Thymus (tissue), 11 donors: ENCODE data around the gene PDK2. TPM values are rescaled to one million over a fixed set of nuclear protein-coding genes. Genes with fewer than 3 reads are reported as not detected.

Source experiments
- DNase-seq, 9 donors: peaks; one replicate each; pipeline ENCODE4 v3.0.0-alpha.2; 2013; ENCODE audit warnings: low spot score in 9 of 9, low read depth in 6 of 9, missing footprints in 1 of 9
- H3K27ac ChIP-seq, 2 donors: one replicate each; pipeline ENCODE4 v1.5.1; 2013; ENCODE audit warnings: control low read depth in 1 of 2, low read depth in 1 of 2, low read length in 1 of 2, mild to moderate bottlenecking in 1 of 2, moderate library complexity in 1 of 2
- H3K27me3 ChIP-seq, 2 donors: one replicate each; pipeline ENCODE4 v1.5.1; 2013; ENCODE audit warnings: low read length in 1 of 2; ENCODE audit not compliant: control insufficient read depth in 2 of 2, insufficient read depth in 1 of 2
- H3K36me3 ChIP-seq, 2 donors: one replicate each; pipeline ENCODE4 v1.5.1; 2013; ENCODE audit warnings: low read length in 1 of 2, mild to moderate bottlenecking in 1 of 2, moderate library complexity in 1 of 2; ENCODE audit not compliant: control insufficient read depth in 2 of 2, insufficient read depth in 2 of 2
- H3K4me1 ChIP-seq, 2 donors: one replicate each; pipeline ENCODE4 v1.5.1; 2013; ENCODE audit warnings: low read length in 2 of 2; ENCODE audit not compliant: control insufficient read depth in 2 of 2, insufficient read depth in 2 of 2
- H3K4me3 ChIP-seq, 2 donors: one replicate each; pipeline ENCODE4 v1.5.1; 2013; ENCODE audit warnings: low read length in 2 of 2, control low read depth in 1 of 2, mild to moderate bottlenecking in 1 of 2
- H3K9me3 ChIP-seq, 2 donors: one replicate each; pipeline ENCODE4 v1.5.1; 2013; ENCODE audit warnings: low read length in 1 of 2, mild to moderate bottlenecking in 1 of 2; ENCODE audit not compliant: control insufficient read depth in 2 of 2, insufficient read depth in 1 of 2
- WGBS: extraction: QIAGEN DNeasy Blood & Tissue Kit; methylation state at CpG from one replicate; pipeline ENCODE4 v1.1.7; 2013; 5-methylcytosine and 5-hydroxymethylcytosine counted together
- polyA plus RNA-seq: library from polyadenylated mRNA; stranded (reverse); fragments of 200-250 nt; gene quantifications from one replicate; pipeline ENCODE4 v1.2.3, GENCODE V29; 2013
- total RNA-seq: library from RNA; stranded (reverse); fragments of 120-200 nt; gene quantifications from one replicate; pipeline ENCODE4 v1.2.4, GENCODE V29; 2013
- donor health status: healthy.

PDK2 gene
- total and polyA plus RNA-seq, 2 donors = 10.7 to 14.5 TPM

DNA sequence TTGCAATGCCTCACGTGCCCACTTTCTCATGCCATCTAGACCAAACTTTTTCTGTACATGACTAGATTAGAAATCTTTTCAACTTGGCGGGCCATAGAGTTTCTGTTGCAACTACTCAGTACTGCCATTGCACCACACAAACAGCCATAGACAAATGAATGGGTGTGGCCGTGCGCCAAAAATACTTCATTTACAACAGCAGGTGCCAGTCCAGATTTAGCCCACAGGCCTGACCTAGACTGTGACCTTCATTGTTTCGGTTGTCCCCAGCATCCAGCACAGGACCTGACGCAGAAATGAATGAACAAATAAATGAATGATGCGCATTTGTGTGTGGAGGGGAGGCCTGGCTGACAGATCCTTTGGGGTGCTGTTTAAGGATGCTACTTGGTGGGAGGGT, 14.3 kb upstream of the PDK2 start:
- DNase-seq = no peak
- 95% methylated on average over 7 of the region's 7 CpGs for WGBS
- peaks cover 0 to 4% of the 10 kb centered on the region in 2 donors for H3K9me3 ChIP-seq
- peaks cover 0 to 25% of the 10 kb centered on the region in 2 donors for H3K27me3 ChIP-seq
- H3K4me3 ChIP-seq = no peak overlapping the region
- no peaks in the 10 kb centered on the region for H3K36me3 ChIP-seq
- no peak overlapping the region for H3K27ac ChIP-seq
- peaks cover 0 to 7% of the 10 kb centered on the region in 2 donors for H3K4me1 ChIP-seq

DNA sequence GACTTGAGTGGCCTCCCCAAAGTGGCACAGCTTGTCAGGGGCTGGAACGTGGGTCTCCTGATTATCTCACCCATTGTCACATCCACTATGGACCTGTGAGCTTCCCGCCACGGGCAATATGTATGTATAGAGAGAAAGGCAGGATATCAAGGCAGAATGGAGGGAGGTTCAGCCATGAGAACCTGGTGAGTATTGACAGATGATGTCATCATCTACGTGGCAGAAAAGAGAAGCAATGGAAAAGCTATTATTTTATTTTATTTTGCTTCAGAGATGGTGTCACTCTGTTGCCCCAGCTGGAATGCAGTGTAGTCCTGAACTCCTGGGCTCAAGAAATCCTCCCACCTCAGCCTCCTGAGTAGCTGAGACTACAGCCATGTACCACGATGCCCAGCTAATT, 13.4 kb upstream of the PDK2 start:
- 93% methylated on average over 5 of the region's 5 CpGs for WGBS
- Histone ChIP-seq H3K4me3 (no peak overlapping the region), H3K9me3 (peaks cover 0 to under 1% of the 10 kb centered on the region in 2 donors), H3K27me3 (peaks cover 0 to 16% of the 10 kb centered on the region in 2 donors), H3K36me3 (no peaks in the 10 kb centered on the region), H3K27ac (no peak overlapping the region), H3K4me1 (peaks cover 0 to 5% of the 10 kb centered on the region in 2 donors)
- DNase-seq = no peak

DNA sequence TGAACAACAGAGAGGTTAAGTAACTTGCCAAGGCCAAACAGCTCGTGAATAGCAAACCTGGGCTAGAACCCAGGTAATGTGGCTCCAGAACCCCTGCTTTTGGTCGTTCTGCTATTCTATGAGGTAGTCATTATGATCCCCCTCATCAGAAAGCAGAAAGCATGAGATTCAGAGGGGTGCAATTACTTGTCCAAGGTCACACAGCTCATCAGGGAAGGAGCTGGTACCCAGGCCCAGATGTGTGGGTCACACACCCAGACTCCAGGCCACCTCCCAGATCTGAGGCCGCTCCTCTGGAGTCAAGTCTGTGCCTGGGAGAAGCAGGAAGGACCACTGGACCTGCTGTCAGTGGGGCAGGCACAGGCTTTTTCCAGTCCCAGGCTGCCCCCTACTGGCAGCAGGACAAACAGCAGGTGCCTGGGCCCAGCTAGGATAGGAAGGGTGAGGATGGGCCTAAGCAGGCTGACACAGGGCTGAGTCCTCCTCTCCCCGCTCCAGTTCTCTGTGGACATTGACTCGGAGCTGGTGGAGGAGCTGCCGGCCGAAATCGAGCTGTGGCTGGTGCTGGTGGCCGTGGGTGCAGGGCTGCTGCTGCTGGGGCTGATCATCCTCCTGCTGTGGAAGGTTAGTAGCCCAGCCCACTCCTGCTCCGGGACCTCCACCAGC, 7.8 kb upstream of the PDK2 start:
- WGBS = 63% methylated on average over 10 of the region's 10 CpGs
- no peaks in the 10 kb centered on the region for H3K36me3 ChIP-seq
- H3K27me3 ChIP-seq = peaks cover 0 to 15% of the 10 kb centered on the region in 2 donors
- no peaks in the 10 kb centered on the region for H3K9me3 ChIP-seq
- no peaks in the 10 kb centered on the region for H3K4me1 ChIP-seq
- DNase-seq = peak in 6 of 9 donors; percentile 33 to 82 (median 72)
- no peak overlapping the region for H3K4me3 ChIP-seq
- H3K27ac ChIP-seq = no peak overlapping the region

DNA sequence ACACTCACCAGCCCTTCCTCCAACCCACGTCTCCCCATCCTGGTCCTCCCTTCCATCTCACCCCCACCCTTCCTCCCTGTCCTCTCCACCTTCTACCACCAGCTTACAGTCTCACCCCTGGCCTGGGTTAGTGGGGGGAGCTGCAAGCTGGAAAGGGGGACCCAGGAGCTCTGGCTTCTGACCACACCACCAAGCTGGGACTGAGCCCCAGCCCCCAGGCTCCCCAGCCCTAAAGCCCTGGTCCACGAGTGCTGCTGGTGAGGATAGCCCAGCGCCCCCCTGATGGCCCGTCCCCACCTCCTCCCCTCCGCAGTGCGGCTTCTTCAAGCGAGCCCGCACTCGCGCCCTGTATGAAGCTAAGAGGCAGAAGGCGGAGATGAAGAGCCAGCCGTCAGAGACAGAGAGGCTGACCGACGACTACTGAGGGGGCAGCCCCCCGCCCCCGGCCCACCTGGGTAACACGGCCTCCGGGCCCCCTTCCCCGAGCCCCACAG, 7.2 kb upstream of the PDK2 start:
- H3K27me3 ChIP-seq = peaks cover 0 to 15% of the 10 kb centered on the region in 2 donors
- H3K27ac ChIP-seq = no peak overlapping the region
- no peaks in the 10 kb centered on the region for H3K4me1 ChIP-seq
- H3K4me3 ChIP-seq = no peak overlapping the region
- no peaks in the 10 kb centered on the region for H3K9me3 ChIP-seq
- H3K36me3 ChIP-seq = no peaks in the 10 kb centered on the region
- peak in 1 of 9 donors; percentile 16 for DNase-seq
- WGBS = 94% methylated on average over 19 of the region's 19 CpGs

DNA sequence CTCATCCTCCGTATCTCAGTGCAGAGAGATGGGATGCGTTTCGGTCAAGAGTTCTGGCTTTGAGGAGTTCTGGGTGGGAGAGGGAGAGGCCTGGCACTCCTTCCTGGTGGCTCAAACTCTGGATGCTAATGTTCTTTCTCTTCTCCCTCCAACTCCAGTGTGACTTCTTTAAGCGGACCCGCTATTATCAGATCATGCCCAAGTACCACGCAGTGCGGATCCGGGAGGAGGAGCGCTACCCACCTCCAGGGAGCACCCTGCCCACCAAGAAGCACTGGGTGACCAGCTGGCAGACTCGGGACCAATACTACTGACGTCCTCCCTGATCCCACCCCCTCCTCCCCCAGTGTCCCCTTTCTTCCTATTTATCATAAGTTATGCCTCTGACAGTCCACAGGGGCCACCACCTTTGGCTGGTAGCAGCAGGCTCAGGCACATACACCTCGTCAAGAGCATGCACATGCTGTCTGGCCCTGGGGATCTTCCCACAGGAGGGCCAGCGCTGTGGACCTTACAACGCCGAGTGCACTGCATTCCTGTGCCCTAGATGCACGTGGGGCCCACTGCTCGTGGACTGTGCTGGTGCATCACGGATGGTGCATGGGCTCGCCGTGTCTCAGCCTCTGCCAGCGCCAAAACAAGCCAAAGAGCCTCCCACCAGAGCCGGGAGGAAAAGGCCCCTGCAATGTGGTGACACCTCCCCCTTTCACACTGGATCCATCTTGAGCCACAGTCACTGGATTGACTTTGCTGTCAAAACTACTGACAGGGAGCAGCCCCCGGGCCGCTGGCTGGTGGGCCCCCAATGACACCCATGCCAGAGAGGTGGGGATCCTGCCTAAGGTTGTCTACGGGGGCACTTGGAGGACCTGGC, 6.0 kb upstream of the PDK2 start:
- WGBS = 93% methylated on average over 25 of the region's 25 CpGs
- no peak for DNase-seq
- no peaks in the 10 kb centered on the region for H3K4me1 ChIP-seq
- H3K4me3 ChIP-seq = no peak overlapping the region
- H3K36me3 ChIP-seq = no peaks in the 10 kb centered on the region
- no peaks in the 10 kb centered on the region for H3K9me3 ChIP-seq
- H3K27me3 ChIP-seq = peaks cover 0 to 15% of the 10 kb centered on the region in 2 donors
- H3K27ac ChIP-seq = no peak overlapping the region

DNA sequence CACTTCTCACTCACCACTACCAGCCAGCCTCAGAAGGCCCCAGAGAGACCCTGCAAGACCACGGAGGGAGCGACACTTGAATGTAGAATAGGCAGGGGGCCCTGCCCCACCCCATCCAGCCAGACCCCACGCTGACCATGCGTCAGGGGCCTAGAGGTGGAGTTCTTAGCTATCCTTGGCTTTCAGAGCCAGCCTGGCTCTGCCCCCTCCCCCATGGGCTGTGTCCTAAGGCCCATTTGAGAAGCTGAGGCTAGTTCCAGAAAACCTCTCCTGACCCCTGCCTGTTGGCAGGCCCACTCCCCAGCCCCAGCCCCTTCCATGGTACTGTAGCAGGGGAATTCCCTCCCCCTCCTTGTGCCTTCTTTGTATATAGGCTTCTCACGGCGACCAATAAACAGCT, 5.1 kb upstream of the PDK2 start:
- no peak for DNase-seq
- Histone ChIP-seq H3K27me3 (peaks cover 0 to 15% of the 10 kb centered on the region in 2 donors), H3K4me1 (no peaks in the 10 kb centered on the region), H3K27ac (no peak overlapping the region), H3K9me3 (no peaks in the 10 kb centered on the region), H3K4me3 (no peak overlapping the region), H3K36me3 (no peaks in the 10 kb centered on the region)
- 94% methylated on average over 6 of the region's 6 CpGs for WGBS

DNA sequence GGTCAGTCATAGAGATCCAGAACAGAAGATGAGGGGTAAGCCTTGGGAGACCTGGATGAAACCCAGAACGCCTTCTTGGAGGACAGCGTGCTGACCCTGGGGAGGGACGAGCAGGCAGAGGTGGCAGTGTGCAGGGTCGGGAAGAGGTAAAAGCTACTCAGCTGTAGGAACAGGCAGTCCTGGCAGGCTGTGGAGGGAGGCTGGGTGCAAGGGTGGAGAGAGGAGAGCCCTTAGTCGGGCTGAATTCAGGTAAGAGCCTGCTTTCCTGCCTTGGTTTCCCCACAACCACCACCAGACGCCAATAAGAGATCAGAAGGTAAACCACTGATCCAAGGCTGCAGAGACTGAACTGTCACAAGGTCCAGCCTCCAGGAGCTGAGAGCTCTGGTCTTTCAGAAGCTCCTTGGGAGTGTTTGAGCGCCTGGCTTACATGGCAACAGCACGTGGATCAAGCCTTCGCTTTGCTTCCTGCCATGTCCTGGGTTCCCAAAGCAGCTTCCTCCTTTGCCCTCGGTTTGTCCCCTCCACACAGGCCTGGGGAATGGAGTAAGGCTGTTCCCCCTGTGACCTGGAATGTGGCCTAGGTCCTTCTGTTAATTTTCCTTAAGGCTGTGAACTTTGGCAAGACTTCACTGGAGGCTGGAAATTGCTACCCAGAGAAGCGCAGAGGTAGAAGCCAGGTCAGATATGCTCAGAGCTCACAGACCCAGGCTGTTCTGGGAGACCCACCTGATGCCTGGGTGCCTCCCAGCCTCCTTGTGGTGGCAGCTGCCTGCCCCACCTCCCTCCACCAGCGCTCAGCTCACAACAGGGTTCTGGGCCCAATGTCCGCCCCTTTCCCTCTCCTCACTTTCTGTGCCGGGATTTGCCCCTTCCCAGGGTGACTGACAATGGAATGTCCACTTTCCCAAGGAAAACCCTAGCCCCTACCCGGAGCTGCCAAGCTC, 3.9 kb upstream of the PDK2 start:
- Histone ChIP-seq H3K9me3 (no peaks in the 10 kb centered on the region), H3K4me3 (no peak overlapping the region), H3K4me1 (peaks cover 8% of the 10 kb centered on the region in 2 donors), H3K27ac (no peak overlapping the region), H3K27me3 (peaks cover 0 to 15% of the 10 kb centered on the region in 2 donors), H3K36me3 (no peaks in the 10 kb centered on the region)
- no peak for DNase-seq
- WGBS = 86% methylated on average over 15 of the region's 15 CpGs

DNA sequence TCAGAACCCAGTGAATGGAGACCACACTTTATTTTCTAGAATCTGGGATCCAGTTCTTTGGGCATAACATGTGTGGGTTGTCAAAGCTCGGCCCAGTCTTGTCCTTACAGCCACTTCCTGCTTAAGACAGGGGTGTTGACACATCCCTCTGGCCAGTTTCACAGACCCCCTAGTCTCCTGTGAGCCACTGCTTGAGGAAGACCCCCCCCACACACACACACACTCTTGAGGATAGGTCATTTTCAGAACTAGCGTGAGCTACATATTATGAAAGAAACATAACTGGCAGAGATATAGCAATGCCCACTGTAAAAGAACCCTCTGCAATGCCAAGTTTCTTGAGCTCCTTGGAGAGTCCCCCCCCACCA, 3.2 kb upstream of the PDK2 start:
- Histone ChIP-seq H3K27me3 (peaks cover 0 to 15% of the 10 kb centered on the region in 2 donors), H3K4me3 (no peak overlapping the region), H3K27ac (no peak overlapping the region), H3K36me3 (no peaks in the 10 kb centered on the region), H3K9me3 (no peaks in the 10 kb centered on the region), H3K4me1 (peaks cover 11 to 13% of the 10 kb centered on the region in 2 donors)
- 91% methylated on average over 2 of the region's 2 CpGs for WGBS
- DNase-seq = no peak
